Spleen (tissue), 11 donors: ENCODE results near the gene VTI1B. TPM values are rescaled to one million over a fixed set of nuclear protein-coding genes. Genes with fewer than 3 reads are reported as not detected.
A peak's percentile ranks its signal among the peaks of the same experiment; 100 is the strongest.

Experiments
- DNase-seq: peaks from one replicate; pipeline ENCODE4 v3.0.0-alpha.2; 2020
- H3K27ac ChIP-seq, 8 donors: fragments of 200-600 bp; sonication (generic) in 7 of 8; 1 replicate in 4 of 8; 2 replicates in 4 of 8; pipeline versions ENCODE4 v1.5.0 to v1.8.0; 2016 to 2021; ENCODE audit warnings: inconsistent platforms in 4 of 8, mild to moderate bottlenecking in 4 of 8, moderate library complexity in 1 of 8
- H3K27me3 ChIP-seq, 7 donors: fragments of 200-600 bp; sonication (generic) in 6 of 7; replicated peaks in 1 of 7; 1 replicate in 4 of 7; 2 replicates in 3 of 7; pipeline versions ENCODE4 v1.5.0 to v1.8.0; 2016 to 2021; ENCODE audit warnings: inconsistent platforms in 3 of 7, mild to moderate bottlenecking in 1 of 7
- H3K36me3 ChIP-seq, 6 donors: fragments of 200-600 bp; sonication (generic) in 5 of 6; 1 replicate in 4 of 6; 2 replicates in 2 of 6; pipeline versions ENCODE4 v1.5.0 to v1.8.0; 2016 to 2021; ENCODE audit warnings: inconsistent platforms in 2 of 6
- H3K4me1 ChIP-seq, 6 donors: fragments of 200-600 bp; sonication (generic) in 5 of 6; 1 replicate in 3 of 6; 2 replicates in 3 of 6; pipeline versions ENCODE4 v1.5.0 to v1.8.0; 2016 to 2021; ENCODE audit warnings: inconsistent platforms in 3 of 6
- H3K4me3 ChIP-seq, 8 donors: fragments of 200-600 bp; sonication (generic) in 7 of 8; 1 replicate in 4 of 8; 2 replicates in 4 of 8; pipeline versions ENCODE4 v1.5.0 to v1.8.0; 2016 to 2021; ENCODE audit warnings: inconsistent platforms in 4 of 8, mild to moderate bottlenecking in 4 of 8, moderate library complexity in 2 of 8
- H3K9me3 ChIP-seq, 8 donors: fragments of 200-600 bp; sonication (generic) in 7 of 8; 1 replicate in 4 of 8; 2 replicates in 4 of 8; pipeline versions ENCODE4 v1.5.0 to v1.8.0; 2016 to 2021; ENCODE audit warnings: inconsistent platforms in 4 of 8
- CTCF ChIP-seq, 11 experiments: fragments of 200-600 bp in 7 of 11; fragments of 450-650 bp in 4 of 11; sonication (generic) in 4 of 11; IDR thresholded peaks in 8 of 11; conservative IDR thresholded peaks in 3 of 11; 1 replicate in 7 of 11; 2 replicates in 4 of 11; pipeline versions ENCODE4 v1.4.0 to v1.8.0; 2016 to 2021; ENCODE audit warnings: antibody characterized with exemption in 11 of 11, inconsistent platforms in 4 of 11, mild to moderate bottlenecking in 1 of 11
- POLR2A ChIP-seq, 3 donors: fragments of 450-650 bp; IDR thresholded peaks; one replicate each; pipeline ENCODE4 v1.5.1; 2017; ENCODE audit warnings: antibody characterized with exemption in 3 of 3, mild to moderate bottlenecking in 1 of 3
- POLR2AphosphoS5 ChIP-seq, 3 donors: sonication (generic); formaldehyde crosslinking; IDR thresholded peaks; one replicate each; pipeline ENCODE4 v1.5.1; 2017; ENCODE audit warnings: antibody characterized with exemption in 3 of 3
- WGBS, 5 donors: extraction: QIAGEN DNeasy Blood & Tissue Kit in 3 of 5; methylation state at CpG; one replicate each; pipeline versions ENCODE4 v1.1.5 to v1.1.7; 2013 to 2018; 5-methylcytosine and 5-hydroxymethylcytosine counted together
- intact Hi-C: fragments of 100-400 bp; cut with DNase I; formaldehyde crosslinking; loops from one replicate; pipeline ENCODE4 v1.15.0; 2023; ENCODE audit warnings: low total_unique reads
- polyA plus RNA-seq, 3 donors: library from polyadenylated mRNA; stranded (reverse); fragments of 200-250 nt; gene quantifications; one replicate each; pipeline ENCODE4 v1.2.1, GENCODE V29; 2013
- total RNA-seq, 7 donors: library from RNA; depleted of rRNA in 3 of 7; stranded (reverse); fragments of >200 nt in 3 of 7; fragmentation: NEBNext Ultra II Directional in 4 of 7; extraction: Animal tissue kit (Norgen Biotek cat#: 25700) in 4 of 7; gene quantifications; one replicate each; pipeline versions ENCODE4 v1.1.0 to v1.2.1, GENCODE V29; 2016 to 2021
- donor health status: healthy with polysubstance abuse.
- donor health status: DM: no; HTN: no; CAD: no; lungs with moderate emphysema.
- donor health status: DM: no; HTN: no; CAD: no.
- donor health status: Bipolar disorder and iron deficiency.
- donor health status: healthy.
- donor health status: DM: no; HTN: no; CAD: no.
- donor health status: DM: yes; HTN: yes; CAD: no.

The VTI1B gene
- total and polyA plus RNA-seq, 10 donors: 42.1 to 84.1 (median 63.5) TPM

- 60 to 96% (median 63%) methylated on average over 2 of the region's 2 CpGs for WGBS, 5 donors
- Histone ChIP-seq H3K27me3 (no peaks in the 10 kb centered on the region), H3K4me1 (peaks cover 0 to 23% (median 12%) of the 10 kb centered on the region in 6 donors), H3K27ac (no peak overlapping the region), H3K4me3 (no peak overlapping the region), H3K36me3 (peaks cover 0 to 59% (median 15%) of the 10 kb centered on the region in 6 donors), H3K9me3 (no peaks in the 10 kb centered on the region)
- intact Hi-C loops: no loop called here
- TF ChIP-seq CTCF (IDR thresholded peaks at IDR 0.05 in 8 of 11, conservative IDR thresholded peaks at IDR 0.05 in 3 of 11): no peak
- TF ChIP-seq POLR2A (IDR thresholded peaks at IDR 0.05): no peak
- no peak for TF ChIP-seq POLR2AphosphoS5 (IDR thresholded peaks at IDR 0.05)
- DNase-seq: no peak
Measured at GRCh38 chr14:67679006-67679405, 4.6 kb upstream of the VTI1B start.

GRCh38 chr14:67675219-67675582 lies 769 bp upstream of the VTI1B start:
- no peaks in the 10 kb centered on the region for H3K9me3 ChIP-seq
- peak overlapping the region; percentile 94 to 100 (median 98) for H3K27ac ChIP-seq
- no peaks in the 10 kb centered on the region for H3K27me3 ChIP-seq
- peaks cover 16 to 51% (median 43%) of the 10 kb centered on the region in 6 donors for H3K4me1 ChIP-seq
- 41 to 50% (median 43%) methylated on average over 11 to 16 of the region's 16 CpGs for WGBS, 5 donors
- no peak for DNase-seq
- H3K4me3 ChIP-seq: peak overlapping the region; percentile 74 to 99 (median 96)
- intact Hi-C loops: no loop called here
- H3K36me3 ChIP-seq: peaks cover 0 to 25% (median 7%) of the 10 kb centered on the region in 6 donors
- TF ChIP-seq POLR2A (IDR thresholded peaks at IDR 0.05) (no peak), CTCF (IDR thresholded peaks at IDR 0.05 in 8 of 11, conservative IDR thresholded peaks at IDR 0.05 in 3 of 11) (no peak), POLR2AphosphoS5 (IDR thresholded peaks at IDR 0.05) (no peak)

GRCh38 chr14:67674139-67674479 lies 323 bp downstream of the VTI1B start:
- intact Hi-C loops: no loop called here
- TF ChIP-seq CTCF (IDR thresholded peaks at IDR 0.05 in 8 of 11, conservative IDR thresholded peaks at IDR 0.05 in 3 of 11) (peak in 7 of 11 experiments; percentile 3 to 43 (median 22)), POLR2A (IDR thresholded peaks at IDR 0.05) (no peak)
- H3K36me3 ChIP-seq: peaks cover 0 to 21% (median 7%) of the 10 kb centered on the region in 6 donors
- DNase-seq: peak; percentile 93
- 0 to 1% (median 0%) methylated on average over 9 to 25 of the region's 25 CpGs for WGBS, 5 donors
- H3K4me3 ChIP-seq: peak overlapping the region; percentile 74 to 99 (median 96)
- H3K27ac ChIP-seq: peak overlapping the region; percentile 94 to 100 (median 98)
- H3K4me1 ChIP-seq: peaks cover 16 to 62% (median 45%) of the 10 kb centered on the region in 6 donors
- no peaks in the 10 kb centered on the region for H3K27me3 ChIP-seq
- H3K9me3 ChIP-seq: no peaks in the 10 kb centered on the region

GRCh38 chr14:67673451-67673850 lies 981 bp downstream of the VTI1B start:
- H3K27me3 ChIP-seq: no peaks in the 10 kb centered on the region
- intact Hi-C loops: no loop called here
- H3K4me3 ChIP-seq: peak overlapping the region; percentile 74 to 99 (median 96)
- TF ChIP-seq CTCF (IDR thresholded peaks at IDR 0.05 in 8 of 11, conservative IDR thresholded peaks at IDR 0.05 in 3 of 11) (no peak), POLR2AphosphoS5 (IDR thresholded peaks at IDR 0.05) (no peak), POLR2A (IDR thresholded peaks at IDR 0.05) (no peak)
- WGBS, 5 donors: 58 to 64% (median 63%) methylated on average over 5 of the region's 5 CpGs
- peak overlapping the region in 1 of 8 donors; percentile 96 for H3K27ac ChIP-seq
- DNase-seq: no peak
- H3K36me3 ChIP-seq: peaks cover 0 to 14% (median 7%) of the 10 kb centered on the region in 6 donors
- peaks cover 20 to 68% (median 51%) of the 10 kb centered on the region in 6 donors for H3K4me1 ChIP-seq
- H3K9me3 ChIP-seq: no peaks in the 10 kb centered on the region
